B cell (primary cell): Measurements from ENCODE around the gene BARHL2. TPM values are rescaled to one million over a fixed set of nuclear protein-coding genes. Genes with fewer than 3 reads are reported as not detected.
A peak's percentile ranks its signal among the peaks of the same experiment; 100 is the strongest.

Experiments used
- ATAC-seq: fragments of 200-7000 bp; cut with Tn5 transposase; one replicate; pipeline ENCODE4 v1.10.0; 2021; ENCODE audit warnings: low read depth, mild to moderate bottlenecking, moderate number of reproducible peaks, moderate library complexity
- CTCF ChIA-PET: fragments of 350-600 bp; sonication (Branson Sonifier 250); formaldehyde crosslinking; loops from one replicate; lab custom pipeline; 2021; ENCODE audit warnings: antibody characterized with exemption, inconsistent platforms; lab: Charles Lee
- POLR2A ChIA-PET: fragments of 350-600 bp; sonication (Branson Sonifier 250); formaldehyde crosslinking; loops from one replicate; lab custom pipeline; 2021; ENCODE audit warnings: antibody characterized with exemption; lab: Charles Lee
- DNase-seq: peaks from one replicate; pipeline ENCODE4 v3.0.0; 2013
- H2AFZ ChIP-seq: 2 replicates; pipeline ENCODE4 v1.6.1; 2012; ENCODE audit warnings: mild to moderate bottlenecking, low read depth, low read length; ENCODE audit not compliant: insufficient read depth, poor library complexity, severe bottlenecking
- H3K27ac ChIP-seq, 2 donors: 1 replicate in 1 of 2; 2 replicates in 1 of 2; pipeline ENCODE4 v1.5.1; 2012 to 2013; ENCODE audit warnings: low read length in 2 of 2, mild to moderate bottlenecking in 2 of 2, moderate library complexity in 1 of 2
- H3K27me3 ChIP-seq, 4 experiments: fragments of 200-600 bp in 1 of 4; sonication (generic) in 1 of 4; replicated peaks in 1 of 4; 1 replicate in 2 of 4; 2 replicates in 2 of 4; pipeline versions ENCODE4 v1.6.1 to v1.7.0; 2013 to 2016; ENCODE audit warnings: low read length in 3 of 4, mild to moderate bottlenecking in 2 of 4, mixed read lengths in 1 of 4, moderate library complexity in 1 of 4; ENCODE audit not compliant: insufficient read depth in 4 of 4, control insufficient read depth in 3 of 4; ENCODE audit errors: control extremely low read depth in 1 of 4
- H3K36me3 ChIP-seq, 2 experiments: replicated peaks in 1 of 2; 1 replicate in 1 of 2; 2 replicates in 1 of 2; pipeline versions ENCODE4 v1.6.1 to v1.7.1; 2013; ENCODE audit warnings: low read length in 1 of 2; ENCODE audit not compliant: insufficient read depth in 2 of 2, control insufficient read depth in 1 of 2; ENCODE audit errors: control extremely low read depth in 1 of 2, extremely low read depth in 1 of 2
- H3K4me1 ChIP-seq, 2 donors: fragments of 200-600 bp in 1 of 2; sonication (generic) in 1 of 2; 1 replicate in 1 of 2; 2 replicates in 1 of 2; pipeline versions ENCODE4 v1.5.1 to v1.6.1; 2013 to 2017; ENCODE audit warnings: low read length in 2 of 2; ENCODE audit not compliant: control insufficient read depth in 2 of 2, insufficient read depth in 2 of 2
- H3K4me2 ChIP-seq: replicated peaks from 2 replicates; pipeline ENCODE3; 2012; ENCODE audit warnings: mild to moderate bottlenecking, low read depth, low read length; ENCODE audit not compliant: poor library complexity, severe bottlenecking
- H3K4me3 ChIP-seq, 5 experiments: fragments of 200-600 bp in 1 of 5; sonication (generic) in 1 of 5; 1 replicate in 3 of 5; 2 replicates in 2 of 5; pipeline versions ENCODE4 v1.5.1 to v1.7.0; 2011 to 2016; ENCODE audit warnings: low read length in 4 of 5, mild to moderate bottlenecking in 4 of 5, low read depth in 2 of 5, control low read depth in 1 of 5, moderate library complexity in 1 of 5; ENCODE audit not compliant: insufficient read depth in 1 of 5; ENCODE audit errors: control extremely low read depth in 1 of 5, extremely low read depth in 1 of 5
- H3K79me2 ChIP-seq: fragments of 200-600 bp; sonication (generic); one replicate; pipeline ENCODE4 v1.6.0; 2016; ENCODE audit warnings: low read length; ENCODE audit not compliant: control insufficient read depth, insufficient read depth
- H3K9ac ChIP-seq: fragments of 200-600 bp; sonication (generic); 2 replicates; pipeline ENCODE4 v1.6.1; 2017; ENCODE audit warnings: mild to moderate bottlenecking, low read length, moderate library complexity
- H3K9me3 ChIP-seq, 3 donors: one replicate each; pipeline versions ENCODE4 v1.6.1 to v1.7.1; 2013; ENCODE audit warnings: low read length in 2 of 3; ENCODE audit not compliant: control insufficient read depth in 2 of 3, insufficient read depth in 1 of 3; ENCODE audit errors: control extremely low read depth in 1 of 3
- H4K20me1 ChIP-seq: 2 replicates; pipeline ENCODE4 v1.6.0; 2012; ENCODE audit warnings: mild to moderate bottlenecking, low read length; ENCODE audit not compliant: insufficient read depth, control insufficient read depth, poor library complexity, severe bottlenecking
- H3K27ac Mint-ChIP-seq: one replicate; pipeline ENCODE4 v1.8.0; 2021; ENCODE audit warnings: mixed read lengths
- H3K27me3 Mint-ChIP-seq: one replicate; pipeline ENCODE4 v1.8.0; 2021; ENCODE audit warnings: mixed read lengths
- H3K4me1 Mint-ChIP-seq: one replicate; pipeline ENCODE4 v1.8.0; 2021; ENCODE audit warnings: mixed read lengths
- H3K4me3 Mint-ChIP-seq: one replicate; pipeline ENCODE4 v1.8.0; 2021; ENCODE audit warnings: mixed read lengths
- H3K9me3 Mint-ChIP-seq: one replicate; pipeline ENCODE4 v1.8.0; 2022; ENCODE audit warnings: mixed read lengths; ENCODE audit not compliant: insufficient read depth
- EZH2 ChIP-seq: IDR thresholded peaks from 2 replicates; pipeline ENCODE4 v1.6.1; 2012; ENCODE audit warnings: borderline replicate concordance, low read depth, mild to moderate bottlenecking, moderate library complexity, low read length; ENCODE audit not compliant: insufficient read depth, poor library complexity, severe bottlenecking
- WGBS: methylation state at CpG from one replicate; pipeline ENCODE4 v1.1.5; 2013; ENCODE audit warnings: missing lambda C conversion rate; ENCODE audit not compliant: insufficient coverage; 5-methylcytosine and 5-hydroxymethylcytosine counted together
- intact Hi-C: fragments of 100-400 bp; cut with micrococcal nuclease; formaldehyde crosslinking; loops from one replicate; pipeline ENCODE4 v1.10.0; 2022
- polyA plus RNA-seq: library from polyadenylated mRNA; depleted of rRNA; stranded (reverse); fragments of >200 nt; gene quantifications from 2 replicates; pipeline ENCODE4 v1.2.3, GENCODE V29; 2012
- total RNA-seq, 2 donors: library from RNA; stranded (reverse); fragments of 120-200 nt in 1 of 2; gene quantifications; 1 replicate in 1 of 2; 2 replicates in 1 of 2; pipeline versions ENCODE4 v1.2.3 to v1.2.4, GENCODE V29; 2013 to 2022
- TF ChIP-seq, protein P1 (sequence below): fragments of 200-600 bp; IDR thresholded peaks from one replicate; pipeline ENCODE4 v1.8.0; 2022; ENCODE audit warnings: antibody characterized with exemption, mild to moderate bottlenecking

BARHL2 gene
- total and polyA plus RNA-seq, 2 donors (not counting 1 experiment from before 2014, with no cell fraction given), result not detected

DNA sequence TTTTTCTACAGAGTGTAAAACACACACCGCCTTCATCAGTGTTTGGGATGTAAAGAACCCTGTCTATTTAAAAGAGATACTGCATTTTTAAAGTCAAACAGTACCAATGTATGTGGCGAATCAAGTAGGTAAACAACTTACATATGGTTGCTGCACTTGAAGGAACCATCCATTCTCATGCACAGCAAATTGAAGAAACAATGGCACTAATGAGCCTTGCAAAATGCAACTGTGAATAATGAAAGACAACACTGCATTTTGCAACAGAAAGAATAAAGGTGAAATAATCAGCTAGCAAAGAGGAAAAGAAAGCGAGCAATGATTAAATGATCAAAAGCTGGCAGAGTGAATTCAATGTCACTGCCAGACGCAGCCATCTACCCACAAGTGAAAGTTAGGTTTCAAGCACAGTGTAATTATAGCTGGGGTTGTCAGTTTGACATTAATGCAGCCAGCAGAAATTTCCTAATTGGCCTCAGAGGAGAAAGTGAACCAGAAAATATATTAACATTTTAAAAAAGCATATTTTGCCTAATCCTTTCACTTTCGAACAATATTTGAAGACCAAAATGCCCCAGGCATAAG lies 10.9 kb upstream of the BARHL2 start:
- ChIA-PET CTCF (no interaction called here), POLR2A (interaction anchor here (0.6 kb wide), 1 partner anchor 13 kb away, joined by 3 read pairs; no protein-coding TSS in a partner anchor)

GRCh38 chr1:90726986-90727480 lies 9.9 kb upstream of the BARHL2 start:
- Mint-ChIP-seq H3K9me3 (peaks cover 2% of the 10 kb centered on the region), H3K27me3 (peaks cover 84% of the 10 kb centered on the region), H3K4me1 (peaks cover 52% of the 10 kb centered on the region), H3K27ac (no peak overlapping the region), H3K4me3 (no peak overlapping the region)
- WGBS, result 10% methylated on average over 25 of the region's 25 CpGs
- DNase-seq (no peak), ATAC-seq (no peak)
- H3K4me2 ChIP-seq, result no peak overlapping the region
- POLR2A ChIA-PET, result no interaction called here
- no peak overlapping the region for H3K4me3 ChIP-seq
- H3K36me3 ChIP-seq, result no peaks in the 10 kb centered on the region
- peaks cover 1 to 64% (median 34%) of the 10 kb centered on the region in 3 donors for H3K9me3 ChIP-seq
- CTCF ChIA-PET, result no interaction called here
- no peaks in the 10 kb centered on the region for H4K20me1 ChIP-seq
- no peaks in the 10 kb centered on the region for H3K79me2 ChIP-seq
- no peak overlapping the region for H2AFZ ChIP-seq
- TF ChIP-seq, protein P1, sequence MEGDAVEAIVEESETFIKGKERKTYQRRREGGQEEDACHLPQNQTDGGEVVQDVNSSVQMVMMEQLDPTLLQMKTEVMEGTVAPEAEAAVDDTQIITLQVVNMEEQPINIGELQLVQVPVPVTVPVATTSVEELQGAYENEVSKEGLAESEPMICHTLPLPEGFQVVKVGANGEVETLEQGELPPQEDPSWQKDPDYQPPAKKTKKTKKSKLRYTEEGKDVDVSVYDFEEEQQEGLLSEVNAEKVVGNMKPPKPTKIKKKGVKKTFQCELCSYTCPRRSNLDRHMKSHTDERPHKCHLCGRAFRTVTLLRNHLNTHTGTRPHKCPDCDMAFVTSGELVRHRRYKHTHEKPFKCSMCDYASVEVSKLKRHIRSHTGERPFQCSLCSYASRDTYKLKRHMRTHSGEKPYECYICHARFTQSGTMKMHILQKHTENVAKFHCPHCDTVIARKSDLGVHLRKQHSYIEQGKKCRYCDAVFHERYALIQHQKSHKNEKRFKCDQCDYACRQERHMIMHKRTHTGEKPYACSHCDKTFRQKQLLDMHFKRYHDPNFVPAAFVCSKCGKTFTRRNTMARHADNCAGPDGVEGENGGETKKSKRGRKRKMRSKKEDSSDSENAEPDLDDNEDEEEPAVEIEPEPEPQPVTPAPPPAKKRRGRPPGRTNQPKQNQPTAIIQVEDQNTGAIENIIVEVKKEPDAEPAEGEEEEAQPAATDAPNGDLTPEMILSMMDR, result no peak
- TF ChIP-seq EZH2, result no peak
- peaks cover 0 to 96% (median 90%) of the 10 kb centered on the region in 4 experiments for H3K27me3 ChIP-seq
- H3K27ac ChIP-seq, result no peak overlapping the region
- intact Hi-C loops, result loop anchor here (10.0 kb wide), 1 partner anchor 238 kb away; no protein-coding TSS in a partner anchor
- H3K9ac ChIP-seq, result no peak overlapping the region
- H3K4me1 ChIP-seq, result peaks cover 50 to 78% of the 10 kb centered on the region in 2 donors

More for the DNA sequence above, 10.9 kb upstream of the BARHL2 start:
- Histone ChIP-seq H2AFZ (no peak overlapping the region), H3K4me1 (peaks cover 50 to 74% of the 10 kb centered on the region in 2 donors), H3K4me3 (no peak overlapping the region), H3K27me3 (peaks cover 0 to 92% (median 88%) of the 10 kb centered on the region in 4 experiments), H3K79me2 (no peaks in the 10 kb centered on the region), H3K36me3 (no peaks in the 10 kb centered on the region), H4K20me1 (no peaks in the 10 kb centered on the region), H3K27ac (no peak overlapping the region), H3K9ac (no peak overlapping the region), H3K4me2 (no peak overlapping the region), H3K9me3 (peaks cover 1 to 60% (median 34%) of the 10 kb centered on the region in 3 donors)
- WGBS, result no CpG with 5 or more reads among the region's 5 CpGs
- ATAC-seq (no peak), DNase-seq (no peak)
- Mint-ChIP-seq H3K4me1 (peaks cover 51% of the 10 kb centered on the region), H3K9me3 (peaks cover 2% of the 10 kb centered on the region), H3K27ac (peak overlapping the region; percentile 10), H3K27me3 (peaks cover 84% of the 10 kb centered on the region), H3K4me3 (peak overlapping the region; percentile 35)
- TF ChIP-seq EZH2, result no peak
- TF ChIP-seq, protein P1, result no peak
- intact Hi-C loops, result loop anchor here (2.0 to 10.0 kb wide), 2 partner anchors 113 to 237 kb away; no protein-coding TSS in a partner anchor
